ENCODE measurements around the gene INPP5K.
"Not testable (repeated sequence)": the region's sequence is repeated elsewhere in the genome, so short reads cannot be mapped to it uniquely, and the experiment has no call there.

INPP5K gene

GRCh38 chr17:1548032-1548431 is 31.6 kb upstream of the INPP5K start:
- no peak for DNase-seq (ENCODE audit: low read depth, low spot score)

GRCh38 chr17:1546292-1546922 is 30.0 kb upstream of the INPP5K start:
- no peak for DNase-seq (ENCODE audit: low read depth, low spot score)

GRCh38 chr17:1545618-1546017 is 29.2 kb upstream of the INPP5K start:
- DNase-seq (ENCODE audit: low read depth, low spot score) = no peak

- no peak for DNase-seq (ENCODE audit: low read depth, low spot score)
Observed at GRCh38 chr17:1542316-1542715, 25.9 kb upstream of the INPP5K start.

GRCh38 chr17:1541367-1541904 is 25.0 kb upstream of the INPP5K start:
- DNase-seq (ENCODE audit: low read depth, low spot score) = no peak

GRCh38 chr17:1539811-1540210 is 23.4 kb upstream of the INPP5K start:
- no peak for DNase-seq (ENCODE audit: low read depth, low spot score)

GRCh38 chr17:1535737-1536136 is 19.3 kb upstream of the INPP5K start:
- DNase-seq (ENCODE audit: low read depth, low spot score) = no peak

GRCh38 chr17:1533661-1534325 is 17.4 kb upstream of the INPP5K start:
- no peak for DNase-seq (ENCODE audit: low read depth, low spot score)

- DNase-seq (ENCODE audit: low read depth, low spot score) = no peak
Observed at GRCh38 chr17:1532836-1533602, 16.6 kb upstream of the INPP5K start.

GRCh38 chr17:1529863-1530262 is 13.5 kb upstream of the INPP5K start:
- no peak for DNase-seq (ENCODE audit: low read depth, low spot score)

- DNase-seq (ENCODE audit: low read depth, low spot score) = not testable (repeated sequence)
Observed at GRCh38 chr17:1526876-1527275, 10.5 kb upstream of the INPP5K start.

GRCh38 chr17:1522626-1523025 is 6.2 kb upstream of the INPP5K start:
- DNase-seq (ENCODE audit: low read depth, low spot score) = no peak

GRCh38 chr17:1521086-1521640 is 4.8 kb upstream of the INPP5K start:
- DNase-seq (ENCODE audit: low read depth, low spot score) = no peak

GRCh38 chr17:1519678-1520077 is 3.3 kb upstream of the INPP5K start:
- no peak for DNase-seq (ENCODE audit: low read depth, low spot score)

- no peak for DNase-seq (ENCODE audit: low read depth, low spot score)
Observed at GRCh38 chr17:1518410-1518809, 2.0 kb upstream of the INPP5K start.

GRCh38 chr17:1515640-1516387 is 598 bp downstream of the INPP5K start:
- DNase-seq (ENCODE audit: low read depth, low spot score) = peak; percentile 83

GRCh38 chr17:1512351-1512750 is 4.1 kb downstream of the INPP5K start:
- no peak for DNase-seq (ENCODE audit: low read depth, low spot score)

- no peak for DNase-seq (ENCODE audit: low read depth, low spot score)
Observed at GRCh38 chr17:1511756-1512321, 4.6 kb downstream of the INPP5K start.

- no peak for DNase-seq (ENCODE audit: low read depth, low spot score)
Observed at GRCh38 chr17:1511290-1511689, 5.1 kb downstream of the INPP5K start.

- DNase-seq (ENCODE audit: low read depth, low spot score) = no peak
Observed at GRCh38 chr17:1509290-1509881, 7.0 kb downstream of the INPP5K start.

GRCh38 chr17:1508709-1509108 is 7.7 kb downstream of the INPP5K start:
- DNase-seq (ENCODE audit: low read depth, low spot score) = not testable (repeated sequence)

Data from smooth muscle cell of the brain vasculature (primary cell).